HG02623 (cell line): ENCODE measurements around the gene RIOK1.

ENCODE experiments used
- ATAC-seq: cut with Tn5 transposase; IDR thresholded peaks from one replicate; pipeline ENCODE4 v1.9.1; 2021; ENCODE audit warnings: moderate library complexity; ENCODE audit not compliant: unreplicated experiment

The RIOK1 gene

GRCh38 chr6:7406743-7407142 is 17.1 kb downstream of the RIOK1 start:
- ATAC-seq = no peak

- ATAC-seq = no peak
These were observed 20.1 kb downstream of the RIOK1 start for GRCh38 chr6:7409740-7410139.

GRCh38 chr6:7410851-7411250 is 21.2 kb downstream of the RIOK1 start:
- no peak for ATAC-seq

GRCh38 chr6:7411328-7411727 is 21.7 kb downstream of the RIOK1 start:
- no peak for ATAC-seq

GRCh38 chr6:7413151-7413823 is 23.7 kb downstream of the RIOK1 start:
- ATAC-seq = no peak

- ATAC-seq = no peak
These were observed 25.2 kb downstream of the RIOK1 start for GRCh38 chr6:7414811-7415210.

GRCh38 chr6:7417684-7418083 is 28.1 kb downstream of the RIOK1 start:
- no peak for ATAC-seq

- ATAC-seq = no peak
These were observed 28.8 kb downstream of the RIOK1 start for GRCh38 chr6:7418238-7418905.

GRCh38 chr6:7419065-7419464 is 29.5 kb downstream of the RIOK1 start:
- no peak for ATAC-seq

- ATAC-seq = no peak
These were observed 31.5 kb downstream of the RIOK1 start for GRCh38 chr6:7421066-7421465.

GRCh38 chr6:7424058-7424457 is 34.5 kb downstream of the RIOK1 start:
- ATAC-seq = no peak

- no peak for ATAC-seq
These were observed 35.6 kb downstream of the RIOK1 start for GRCh38 chr6:7424967-7425807.

GRCh38 chr6:7425808-7426190 is 36.2 kb downstream of the RIOK1 start:
- ATAC-seq = no peak

- no peak for ATAC-seq
These were observed 37.0 kb downstream of the RIOK1 start for GRCh38 chr6:7426447-7427169.

GRCh38 chr6:7431313-7431673 is 41.7 kb downstream of the RIOK1 start:
- no peak for ATAC-seq

GRCh38 chr6:7431674-7432390 is 42.2 kb downstream of the RIOK1 start:
- no peak for ATAC-seq

- ATAC-seq = no peak
These were observed 42.9 kb downstream of the RIOK1 start for GRCh38 chr6:7432391-7433120.

GRCh38 chr6:7433121-7433617 is 43.6 kb downstream of the RIOK1 start:
- ATAC-seq = no peak

GRCh38 chr6:7434672-7435071 is 45.1 kb downstream of the RIOK1 start:
- ATAC-seq = no peak

- ATAC-seq = no peak
These were observed 48.4 kb downstream of the RIOK1 start for GRCh38 chr6:7438011-7438410.
